GM12892 (cell line): ENCODE data around the gene RECQL.
A peak's percentile ranks its signal among the peaks of the same experiment; 100 is the strongest.

Experiments
- DNase-seq: peaks from one replicate; pipeline ENCODE4 v3.0.0; 2011; ENCODE audit not compliant: insufficient read length
- FAIRE-seq: peaks from 2 replicates; lab custom pipeline; 2011; peaks lifted over from hg19 to GRCh38; lab: Jason Lieb, UNC
- POLR2A ChIP-seq: IDR thresholded peaks from 2 replicates; pipeline ENCODE4 v1.6.1; 2011; ENCODE audit warnings: low read depth, low read length, control low read depth
- POLR2AphosphoS5 ChIP-seq: IDR thresholded peaks from 2 replicates; pipeline ENCODE4 v1.6.1; 2011; ENCODE audit warnings: low read depth, low read length, control low read depth
- TAF1 ChIP-seq: IDR thresholded peaks from 2 replicates; pipeline ENCODE4 v1.6.1; 2011; ENCODE audit warnings: low read depth, mild to moderate bottlenecking, control low read depth, low read length, borderline replicate concordance

RECQL gene

GRCh38 chr12:21526721-21527345 is 25.4 kb upstream of the RECQL start:
- TF ChIP-seq POLR2A (no peak), TAF1 (no peak), POLR2AphosphoS5 (no peak)
- FAIRE-seq (no peak), DNase-seq (no peak)

GRCh38 chr12:21526053-21526452 is 24.6 kb upstream of the RECQL start, which contains the start of gene SPX:
TSS of gene SPX (plus strand) at chr12:21526296. CDS start at chr12:21526473, 177 bp downstream.
- DNase-seq: no peak
- FAIRE-seq: no peak
- TF ChIP-seq TAF1 (no peak), POLR2A (no peak), POLR2AphosphoS5 (no peak)

GRCh38 chr12:21523148-21523547 is 21.7 kb upstream of the RECQL start:
- no peak for TF ChIP-seq POLR2AphosphoS5
- no peak for TF ChIP-seq POLR2A
- no peak for TF ChIP-seq TAF1
- DNase-seq: no peak
- FAIRE-seq: no peak

- DNase-seq (no peak), FAIRE-seq (no peak)
- TF ChIP-seq TAF1 (no peak), POLR2AphosphoS5 (no peak), POLR2A (no peak)
These were observed 20.1 kb upstream of the RECQL start for GRCh38 chr12:21521541-21521940.

DNA sequence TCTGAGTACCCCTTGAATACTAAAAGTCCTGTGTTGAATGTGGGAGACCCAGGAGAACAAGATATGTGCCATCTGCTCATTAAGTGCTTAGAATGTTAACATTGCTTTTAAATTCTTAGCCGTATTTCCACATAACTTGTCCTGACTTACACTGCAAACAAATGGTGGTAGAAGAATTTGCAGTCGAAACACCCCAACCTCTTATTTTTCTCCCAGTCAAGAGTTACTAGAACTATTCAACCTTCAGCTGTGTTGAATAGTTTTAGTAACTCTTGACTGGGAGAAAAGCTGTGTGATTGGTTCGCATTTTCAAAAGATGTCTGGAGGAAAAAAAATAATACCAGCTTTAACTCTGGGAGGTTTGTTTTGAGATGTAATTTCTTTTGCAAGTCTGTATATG is 17.0 kb upstream of the RECQL start:
- no peak for DNase-seq
- FAIRE-seq: no peak
- TF ChIP-seq TAF1 (no peak), POLR2AphosphoS5 (no peak), POLR2A (no peak)

- DNase-seq (no peak), FAIRE-seq (no peak)
- TF ChIP-seq POLR2AphosphoS5: no peak
- no peak for TF ChIP-seq TAF1
- TF ChIP-seq POLR2A: no peak
These were observed 14.8 kb upstream of the RECQL start for GRCh38 chr12:21516281-21516680.

- FAIRE-seq (peak; percentile 81), DNase-seq (peak; percentile 5)
- TF ChIP-seq POLR2AphosphoS5 (no peak), TAF1 (no peak), POLR2A (no peak)
These were observed 8.3 kb upstream of the RECQL start for GRCh38 chr12:21509768-21510167.

GRCh38 chr12:21507849-21508248 is 6.4 kb upstream of the RECQL start:
- DNase-seq: no peak
- no peak for FAIRE-seq

GRCh38 chr12:21505888-21506287 is 4.5 kb upstream of the RECQL start:
- TF ChIP-seq TAF1 (no peak), POLR2A (no peak), POLR2AphosphoS5 (no peak)
- no peak for FAIRE-seq
- DNase-seq: no peak

More at GRCh38 chr12:21507849-21508248, 6.4 kb upstream of the RECQL start:
- no peak for TF ChIP-seq POLR2AphosphoS5

DNA sequence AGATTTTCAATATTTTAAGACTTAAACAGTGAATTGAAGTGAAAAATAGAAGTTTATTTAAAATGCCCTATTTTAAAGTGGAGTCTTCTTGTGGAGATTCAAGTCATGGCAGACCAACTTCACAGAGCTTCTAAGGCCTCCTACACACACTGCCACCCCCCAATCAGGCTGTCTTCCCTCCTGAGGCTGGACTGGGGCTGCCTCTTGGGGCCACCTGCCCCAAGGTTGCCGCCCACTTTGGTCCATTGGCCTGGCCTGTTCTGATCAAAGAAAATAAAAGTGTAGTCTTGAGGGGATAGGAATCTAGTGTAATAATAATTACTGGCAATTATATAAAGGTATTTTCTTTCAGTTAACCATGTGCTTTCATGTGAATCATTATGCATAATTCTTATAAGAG is 1.4 kb upstream of the RECQL start:
- DNase-seq: no peak
- FAIRE-seq: no peak
- no peak for TF ChIP-seq POLR2A
- TF ChIP-seq POLR2AphosphoS5: no peak
- TF ChIP-seq TAF1: no peak

GRCh38 chr12:21502164-21502496 is 695 bp upstream of the RECQL start:
- peak; percentile 2 for DNase-seq
- no peak for TF ChIP-seq POLR2A
- no peak for TF ChIP-seq TAF1
- TF ChIP-seq POLR2AphosphoS5: no peak
- FAIRE-seq: no peak

GRCh38 chr12:21500786-21501257 is 613 bp downstream of the RECQL start:
- DNase-seq: no peak
- TF ChIP-seq POLR2A: no peak
- TF ChIP-seq TAF1: no peak
- no peak for TF ChIP-seq POLR2AphosphoS5
- FAIRE-seq: no peak

GRCh38 chr12:21499765-21500164 is 1.7 kb downstream of the RECQL start:
- TF ChIP-seq TAF1 (no peak), POLR2AphosphoS5 (no peak), POLR2A (no peak)
- FAIRE-seq (no peak), DNase-seq (no peak)
